C4-2B (cell line): ENCODE data around the gene KCNIP4.

Experiments used
- H3K27ac ChIP-seq: fragments of 450-650 bp; 2 replicates; pipeline ENCODE4 v1.5.1; 2017
- ZFX ChIP-seq: fragments of 450-650 bp; IDR thresholded peaks from 2 replicates; pipeline ENCODE4 v1.6.1; 2017
- TF ChIP-seq, protein P1 (sequence below): fragments of 450-650 bp; conservative IDR thresholded peaks from 2 replicates; pipeline ENCODE4 v1.5.1; 2017; ENCODE audit warnings: mild to moderate bottlenecking

The KCNIP4 gene

DNA sequence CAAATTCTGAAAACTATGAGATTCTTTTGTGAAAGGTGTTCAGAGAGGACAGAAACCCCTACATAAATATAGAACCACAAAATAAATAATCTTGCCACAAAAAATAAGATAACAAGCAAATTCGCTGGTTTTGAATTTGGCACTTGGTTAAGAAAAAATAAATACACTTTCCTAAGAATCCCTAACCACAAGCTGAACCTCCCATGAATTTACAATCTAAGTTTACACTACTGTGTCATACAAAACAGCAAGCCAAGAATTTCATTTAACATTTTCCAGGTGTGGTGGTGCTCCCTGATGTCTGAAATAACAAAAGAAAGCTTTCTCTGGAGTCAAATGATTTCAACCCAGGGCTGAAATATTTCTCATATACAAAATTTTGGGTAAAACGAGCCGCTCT lies 121.0 kb downstream of the KCNIP4 start:
- TF ChIP-seq ZFX: no peak
- TF ChIP-seq, protein P1, sequence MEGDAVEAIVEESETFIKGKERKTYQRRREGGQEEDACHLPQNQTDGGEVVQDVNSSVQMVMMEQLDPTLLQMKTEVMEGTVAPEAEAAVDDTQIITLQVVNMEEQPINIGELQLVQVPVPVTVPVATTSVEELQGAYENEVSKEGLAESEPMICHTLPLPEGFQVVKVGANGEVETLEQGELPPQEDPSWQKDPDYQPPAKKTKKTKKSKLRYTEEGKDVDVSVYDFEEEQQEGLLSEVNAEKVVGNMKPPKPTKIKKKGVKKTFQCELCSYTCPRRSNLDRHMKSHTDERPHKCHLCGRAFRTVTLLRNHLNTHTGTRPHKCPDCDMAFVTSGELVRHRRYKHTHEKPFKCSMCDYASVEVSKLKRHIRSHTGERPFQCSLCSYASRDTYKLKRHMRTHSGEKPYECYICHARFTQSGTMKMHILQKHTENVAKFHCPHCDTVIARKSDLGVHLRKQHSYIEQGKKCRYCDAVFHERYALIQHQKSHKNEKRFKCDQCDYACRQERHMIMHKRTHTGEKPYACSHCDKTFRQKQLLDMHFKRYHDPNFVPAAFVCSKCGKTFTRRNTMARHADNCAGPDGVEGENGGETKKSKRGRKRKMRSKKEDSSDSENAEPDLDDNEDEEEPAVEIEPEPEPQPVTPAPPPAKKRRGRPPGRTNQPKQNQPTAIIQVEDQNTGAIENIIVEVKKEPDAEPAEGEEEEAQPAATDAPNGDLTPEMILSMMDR: no peak
- no peak overlapping the region for H3K27ac ChIP-seq

DNA sequence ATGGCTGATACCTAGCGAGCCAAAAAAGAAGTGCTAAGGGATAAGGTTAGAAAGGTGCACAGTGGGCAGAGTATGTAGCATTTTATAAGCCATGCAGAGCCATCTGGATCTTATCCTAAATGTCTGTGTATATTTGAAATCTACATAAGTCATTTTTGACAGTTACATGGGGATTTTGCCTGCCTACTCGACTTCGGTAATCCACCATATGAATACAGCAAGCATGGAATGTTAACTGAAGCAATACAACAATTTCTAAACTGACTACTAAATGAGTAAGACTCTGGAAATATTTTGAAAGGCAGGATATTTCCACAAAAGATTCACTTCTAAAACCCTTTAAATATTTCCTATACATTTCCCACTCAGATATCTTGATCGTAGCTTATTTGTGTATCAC lies 122.5 kb downstream of the KCNIP4 start:
- TF ChIP-seq, protein P1: no peak
- TF ChIP-seq ZFX: no peak

DNA sequence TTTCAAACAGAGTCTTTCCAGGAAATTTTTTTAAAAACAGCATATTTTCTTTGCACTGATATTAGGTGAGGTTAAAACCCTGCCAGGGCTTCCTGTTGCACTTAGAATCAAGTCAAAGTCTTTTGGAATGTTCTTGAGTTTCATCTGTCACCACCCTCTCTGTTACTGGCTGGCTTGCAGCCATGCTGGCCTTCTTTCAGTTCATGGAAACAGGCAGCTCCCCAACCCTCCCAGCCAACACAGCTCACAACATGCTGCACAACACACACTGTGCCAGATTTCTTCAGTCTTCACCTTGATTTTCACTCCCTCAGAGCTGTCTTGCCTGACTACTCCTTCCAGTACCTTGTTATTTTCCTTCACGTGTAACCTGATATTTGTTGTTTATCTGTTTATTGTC lies 129.5 kb downstream of the KCNIP4 start:
- no peak overlapping the region for H3K27ac ChIP-seq
- no peak for TF ChIP-seq ZFX
- TF ChIP-seq, protein P1: no peak

More for the DNA sequence above, 122.5 kb downstream of the KCNIP4 start:
- no peak overlapping the region for H3K27ac ChIP-seq

DNA sequence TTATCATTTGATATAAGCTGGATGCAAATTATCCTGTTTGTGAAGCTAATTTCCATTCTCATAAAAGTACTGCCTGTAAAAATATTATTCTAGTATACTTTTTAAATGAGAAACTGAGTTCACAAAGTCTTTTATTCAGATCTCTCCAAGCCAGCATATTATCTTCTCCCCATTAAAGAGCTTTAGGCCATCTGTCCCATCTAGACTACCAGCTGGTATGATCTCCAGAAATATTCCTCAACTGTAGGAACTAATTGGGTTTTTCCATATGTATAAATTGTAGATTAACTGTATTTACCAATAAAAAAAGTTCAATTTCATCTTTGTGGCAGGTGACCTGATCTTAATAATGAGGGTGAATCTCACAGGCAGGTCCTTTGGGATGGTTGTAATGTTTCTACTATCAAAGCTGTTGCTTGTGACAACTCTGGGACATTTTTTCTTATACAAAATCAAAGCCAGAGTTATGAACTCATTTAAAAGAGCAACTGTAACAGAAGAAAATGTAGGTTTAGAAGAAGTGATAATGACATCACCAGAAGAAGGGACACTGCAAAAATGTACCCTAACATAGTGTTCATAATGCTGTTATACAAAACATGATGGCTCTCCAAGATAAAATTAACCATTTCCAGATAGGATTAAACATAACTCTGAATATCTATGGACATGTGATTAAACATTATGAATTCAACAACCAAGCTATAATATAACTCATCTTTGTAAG lies 132.8 kb downstream of the KCNIP4 start:
- H3K27ac ChIP-seq: no peak overlapping the region
- TF ChIP-seq ZFX: no peak
- TF ChIP-seq, protein P1: no peak

DNA sequence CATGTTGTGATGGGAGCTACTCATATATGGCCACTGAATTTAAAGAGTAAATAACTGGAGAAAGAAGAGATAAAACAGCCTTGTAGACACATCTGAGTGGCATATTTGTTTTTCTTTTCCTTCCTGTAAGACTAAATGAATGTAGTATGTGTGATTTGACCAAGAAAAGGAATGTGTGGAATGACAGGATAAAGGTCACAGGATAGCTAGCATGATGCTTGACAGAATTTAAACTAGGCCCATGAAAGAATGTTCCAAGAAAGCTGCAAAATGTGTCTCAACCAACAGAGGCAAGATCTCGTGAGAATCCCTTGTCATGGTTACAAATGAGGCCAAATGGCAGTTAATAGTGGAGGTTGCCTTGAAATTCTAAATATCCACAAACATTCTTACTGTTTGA lies 137.0 kb downstream of the KCNIP4 start:
- TF ChIP-seq, protein P1: no peak
- TF ChIP-seq ZFX: no peak
- no peak overlapping the region for H3K27ac ChIP-seq

DNA sequence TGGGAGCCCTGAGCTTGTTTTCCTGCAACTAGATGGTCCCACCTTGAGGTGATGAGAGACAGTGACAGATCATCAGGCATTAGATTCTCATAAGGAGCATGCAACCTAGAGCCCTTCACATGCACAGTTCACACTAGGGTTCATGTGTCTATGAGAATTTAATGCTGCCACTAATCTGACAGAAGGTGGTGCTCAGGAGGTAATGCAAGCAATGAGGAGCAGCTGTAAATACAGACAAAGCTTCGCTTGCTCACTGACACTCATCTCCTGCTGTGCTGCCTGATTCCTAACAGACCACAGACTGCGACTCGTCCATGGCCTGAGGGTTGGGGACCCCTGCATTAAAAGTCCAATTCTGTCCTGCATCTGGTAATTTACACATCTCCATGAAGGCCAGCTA lies 141.6 kb downstream of the KCNIP4 start:
- TF ChIP-seq ZFX: no peak
- TF ChIP-seq, protein P1: no peak
- no peak overlapping the region for H3K27ac ChIP-seq

DNA sequence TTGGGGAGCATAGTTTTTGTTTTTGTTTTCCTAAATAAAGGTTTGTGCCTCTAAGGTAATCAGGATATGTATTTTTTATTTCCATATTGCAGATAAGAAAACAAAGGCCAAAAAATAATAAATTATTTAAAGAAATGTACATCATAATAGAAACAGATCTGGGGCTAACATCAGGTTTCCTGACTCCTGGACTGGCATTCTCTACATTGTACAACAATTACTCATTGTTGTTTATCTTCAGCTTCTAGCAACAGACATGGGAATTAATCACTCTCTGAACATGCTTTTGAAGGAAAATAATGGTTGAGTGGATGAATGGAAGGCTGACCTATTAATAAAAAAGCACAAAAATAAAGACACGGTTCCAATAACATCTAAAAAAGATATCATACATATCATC lies 146.2 kb downstream of the KCNIP4 start:
- H3K27ac ChIP-seq: no peak overlapping the region

More for the DNA sequence above, 146.2 kb downstream of the KCNIP4 start:
- TF ChIP-seq ZFX: no peak
- TF ChIP-seq, protein P1: no peak
